ENCODE data around the gene CDAN1.

DNA sequence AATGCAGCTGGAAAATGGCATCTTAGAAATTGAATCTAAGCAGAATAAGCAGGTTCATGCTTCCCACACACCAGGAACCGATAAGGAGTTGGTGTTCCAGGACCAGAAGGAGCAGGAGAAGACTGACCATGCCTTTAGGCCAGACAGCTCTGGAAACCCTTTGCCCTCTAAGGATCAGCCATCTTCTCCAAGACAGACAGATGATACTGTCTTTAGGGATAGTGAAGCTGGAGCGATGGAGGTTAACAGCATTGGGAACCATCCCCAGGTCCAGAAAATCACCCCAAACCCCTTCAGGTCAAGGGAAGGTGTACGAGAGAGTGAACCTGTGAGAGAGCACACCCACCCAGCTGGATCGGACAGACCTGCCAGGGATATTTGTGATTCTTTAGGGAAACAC lies 49.2 kb downstream of the CDAN1 start:
- TF ChIP-seq PPARA (CRISPR knock-in tag; IDR thresholded peaks at IDR 0.05; ENCODE audit: borderline replicate concordance) = no peak
- TF ChIP-seq, protein P1, sequence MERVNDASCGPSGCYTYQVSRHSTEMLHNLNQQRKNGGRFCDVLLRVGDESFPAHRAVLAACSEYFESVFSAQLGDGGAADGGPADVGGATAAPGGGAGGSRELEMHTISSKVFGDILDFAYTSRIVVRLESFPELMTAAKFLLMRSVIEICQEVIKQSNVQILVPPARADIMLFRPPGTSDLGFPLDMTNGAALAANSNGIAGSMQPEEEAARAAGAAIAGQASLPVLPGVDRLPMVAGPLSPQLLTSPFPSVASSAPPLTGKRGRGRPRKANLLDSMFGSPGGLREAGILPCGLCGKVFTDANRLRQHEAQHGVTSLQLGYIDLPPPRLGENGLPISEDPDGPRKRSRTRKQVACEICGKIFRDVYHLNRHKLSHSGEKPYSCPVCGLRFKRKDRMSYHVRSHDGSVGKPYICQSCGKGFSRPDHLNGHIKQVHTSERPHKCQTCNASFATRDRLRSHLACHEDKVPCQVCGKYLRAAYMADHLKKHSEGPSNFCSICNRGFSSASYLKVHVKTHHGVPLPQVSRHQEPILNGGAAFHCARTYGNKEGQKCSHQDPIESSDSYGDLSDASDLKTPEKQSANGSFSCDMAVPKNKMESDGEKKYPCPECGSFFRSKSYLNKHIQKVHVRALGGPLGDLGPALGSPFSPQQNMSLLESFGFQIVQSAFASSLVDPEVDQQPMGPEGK (CRISPR knock-in tag; IDR thresholded peaks at IDR 0.05; ENCODE audit: borderline replicate concordance) = no peak
- TF ChIP-seq, protein P2, sequence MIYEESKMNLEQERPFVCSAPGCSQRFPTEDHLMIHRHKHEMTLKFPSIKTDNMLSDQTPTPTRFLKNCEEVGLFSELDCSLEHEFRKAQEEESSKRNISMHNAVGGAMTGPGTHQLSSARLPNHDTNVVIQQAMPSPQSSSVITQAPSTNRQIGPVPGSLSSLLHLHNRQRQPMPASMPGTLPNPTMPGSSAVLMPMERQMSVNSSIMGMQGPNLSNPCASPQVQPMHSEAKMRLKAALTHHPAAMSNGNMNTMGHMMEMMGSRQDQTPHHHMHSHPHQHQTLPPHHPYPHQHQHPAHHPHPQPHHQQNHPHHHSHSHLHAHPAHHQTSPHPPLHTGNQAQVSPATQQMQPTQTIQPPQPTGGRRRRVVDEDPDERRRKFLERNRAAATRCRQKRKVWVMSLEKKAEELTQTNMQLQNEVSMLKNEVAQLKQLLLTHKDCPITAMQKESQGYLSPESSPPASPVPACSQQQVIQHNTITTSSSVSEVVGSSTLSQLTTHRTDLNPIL (CRISPR knock-in tag; IDR thresholded peaks at IDR 0.05; ENCODE audit: low read depth) = no peak
- TF ChIP-seq, protein P3, sequence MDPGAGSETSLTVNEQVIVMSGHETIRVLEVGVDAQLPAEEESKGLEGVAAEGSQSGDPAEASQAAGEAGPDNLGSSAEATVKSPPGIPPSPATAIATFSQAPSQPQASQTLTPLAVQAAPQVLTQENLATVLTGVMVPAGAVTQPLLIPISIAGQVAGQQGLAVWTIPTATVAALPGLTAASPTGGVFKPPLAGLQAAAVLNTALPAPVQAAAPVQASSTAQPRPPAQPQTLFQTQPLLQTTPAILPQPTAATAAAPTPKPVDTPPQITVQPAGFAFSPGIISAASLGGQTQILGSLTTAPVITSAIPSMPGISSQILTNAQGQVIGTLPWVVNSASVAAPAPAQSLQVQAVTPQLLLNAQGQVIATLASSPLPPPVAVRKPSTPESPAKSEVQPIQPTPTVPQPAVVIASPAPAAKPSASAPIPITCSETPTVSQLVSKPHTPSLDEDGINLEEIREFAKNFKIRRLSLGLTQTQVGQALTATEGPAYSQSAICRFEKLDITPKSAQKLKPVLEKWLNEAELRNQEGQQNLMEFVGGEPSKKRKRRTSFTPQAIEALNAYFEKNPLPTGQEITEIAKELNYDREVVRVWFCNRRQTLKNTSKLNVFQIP (CRISPR knock-in tag; IDR thresholded peaks at IDR 0.05; ENCODE audit: borderline replicate concordance, low read depth) = no peak
- no peak for TF ChIP-seq BACH2 (CRISPR knock-in tag; IDR thresholded peaks at IDR 0.05; ENCODE audit: borderline replicate concordance)
- no peak for TF ChIP-seq ZFP3 (CRISPR knock-in tag; IDR thresholded peaks at IDR 0.05)
- no peak for TF ChIP-seq ZNF70 (CRISPR knock-in tag; IDR thresholded peaks at IDR 0.05)
- no peak for TF ChIP-seq ZFP30 (CRISPR knock-in tag; IDR thresholded peaks at IDR 0.05)
- no peak for TF ChIP-seq ESRRG (CRISPR knock-in tag; IDR thresholded peaks at IDR 0.05)
- TF ChIP-seq TCF4 (CRISPR knock-in tag; IDR thresholded peaks at IDR 0.05; ENCODE audit: borderline replicate concordance) = no peak
